NB4 (cell line): Measurements from ENCODE around the gene GRM8.

ENCODE experiments used
- CTCF ChIP-seq: IDR thresholded peaks from one replicate; pipeline ENCODE4 v1.5.1; 2012; ENCODE audit warnings: low read depth, low read length
- MAX ChIP-seq: IDR thresholded peaks from 2 replicates; pipeline ENCODE4 v1.6.1; 2011; ENCODE audit warnings: low read depth, low read length
- POLR2A ChIP-seq: IDR thresholded peaks from 2 replicates; pipeline ENCODE4 v1.6.1; 2011; ENCODE audit warnings: mild to moderate bottlenecking; ENCODE audit not compliant: insufficient read length; ENCODE audit errors: extremely low read depth

- TF ChIP-seq POLR2A (no peak), CTCF (peak; percentile 69), MAX (peak; percentile 78)
Measured at GRCh38 chr7:127107601-127108007, 145.1 kb downstream of the GRM8 start.
